ENCODE data around the gene ARHGAP24.

GRCh38 chr4:85725721-85726170, 250.8 kb downstream of the ARHGAP24 start:
- TF ChIP-seq CTCF (IDR thresholded peaks at IDR 0.05): no peak
- TF ChIP-seq POLR2A (IDR thresholded peaks at IDR 0.05): no peak

Measured in breast epithelium (tissue), 3 donors.